Sciatic nerve (tissue), 2 donors: ENCODE results near the gene SHLD1. TPM values are rescaled to one million over a fixed set of nuclear protein-coding genes. Genes with fewer than 3 reads are reported as not detected.

Experiments
- ATAC-seq: fragments of 200-7000 bp; cut with Tn5 transposase; one replicate; pipeline ENCODE4 v1.9.1; 2020; ENCODE audit warnings: mild to moderate bottlenecking, moderate library complexity
- DNase-seq: peaks from one replicate; pipeline ENCODE4 v3.0.0-alpha.2; 2020; ENCODE audit warnings: low spot score
- intact Hi-C: fragments of 100-400 bp; cut with DNase I; formaldehyde crosslinking; loops from one replicate; pipeline ENCODE4 v1.14.2; 2022
- total RNA-seq: library from RNA; stranded (reverse); fragmentation: NEBNext Ultra II Directional; extraction: Animal tissue kit (Norgen Biotek cat#: 25700); gene quantifications from one replicate; pipeline ENCODE4 v1.2.1, GENCODE V29; 2021
- donor health status: DM: no; HTN: no; CAD: no.
- donor health status: DM: no; HTN: no; CAD: no.

SHLD1 gene
- total RNA-seq, 1 donor from 2014 or later: 6.1 TPM

DNA sequence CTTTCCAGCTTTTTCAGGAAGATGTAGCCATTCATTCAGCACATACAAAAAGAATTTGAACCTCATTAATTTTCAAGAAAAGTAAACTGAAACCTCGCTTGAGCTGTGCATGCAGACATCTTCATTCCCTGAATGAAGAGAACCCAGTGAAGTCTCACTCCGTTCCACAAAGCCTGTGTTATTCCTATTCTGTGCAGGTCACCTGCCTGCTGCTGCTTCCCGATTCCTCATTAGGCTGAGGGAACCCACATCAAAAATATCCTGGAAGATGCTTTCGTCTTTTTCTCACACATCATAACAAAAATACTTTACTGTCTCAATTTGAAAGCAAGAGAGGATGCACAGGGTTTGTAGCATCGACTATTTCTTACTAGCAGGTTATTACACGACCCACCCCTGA, 160.0 kb downstream of the SHLD1 start:
- no peak for ATAC-seq
- intact Hi-C loops: no loop called here
- no peak for DNase-seq

DNA sequence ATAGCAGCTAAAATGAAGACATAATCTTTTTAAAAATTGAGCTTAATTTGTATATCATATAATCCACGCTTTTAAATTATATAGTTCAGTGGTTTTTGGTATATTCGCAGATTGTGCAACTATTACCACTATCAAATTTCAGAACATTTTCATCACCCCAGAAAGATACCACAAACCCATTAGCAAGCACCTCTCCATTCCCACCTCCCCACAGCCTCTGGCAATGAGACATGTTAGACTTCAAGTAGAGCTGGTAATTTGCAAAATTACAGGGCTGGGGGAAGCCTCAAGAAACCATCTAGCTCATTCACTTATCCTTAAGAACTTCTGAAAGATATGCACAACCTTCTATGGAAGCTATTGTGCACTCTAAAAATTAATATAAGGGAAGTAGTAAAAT, 163.0 kb downstream of the SHLD1 start:
- no peak for ATAC-seq
- intact Hi-C loops: no loop called here

More for the DNA sequence above, 163.0 kb downstream of the SHLD1 start:
- no peak for DNase-seq

Other genes with a start within 250 kb of the SHLD1 start
- 47.4 TPM for gene GPCPD1, start 139.4 kb upstream of the SHLD1 start, total RNA-seq
- gene CHGB, start 161.1 kb downstream of the SHLD1 start, total RNA-seq: not detected
- gene TRMT6, start 200.1 kb downstream of the SHLD1 start, total RNA-seq: 9.3 TPM
- gene MCM8, start 200.3 kb downstream of the SHLD1 start, total RNA-seq: 3.7 TPM